GM18505 (cell line): ENCODE results near the gene LYST.
"Not testable (repeated sequence)": the region's sequence is repeated elsewhere in the genome, so short reads cannot be mapped to it uniquely, and the experiment has no call there.

Source experiments
- ATAC-seq: cut with Tn5 transposase; IDR thresholded peaks from one replicate; pipeline ENCODE4 v1.9.1; 2021; ENCODE audit not compliant: unreplicated experiment
- POLR2A ChIP-seq: IDR thresholded peaks from 4 replicates; pipeline ENCODE4 v1.6.1; 2011; ENCODE audit warnings: borderline replicate concordance; ENCODE audit not compliant: insufficient read depth, insufficient read length; ENCODE audit errors: extremely low read depth

The LYST gene

GRCh38 chr1:235648407-235648907, 218.2 kb downstream of the LYST start:
- no peak for ATAC-seq
- TF ChIP-seq POLR2A = no peak

- not testable (repeated sequence) for ATAC-seq
Measured at GRCh38 chr1:235647537-235647936, 219.2 kb downstream of the LYST start.

- TF ChIP-seq POLR2A = no peak
- no peak for ATAC-seq
Measured at GRCh38 chr1:235646463-235646862, 220.2 kb downstream of the LYST start.

- no peak for TF ChIP-seq POLR2A
- no peak for ATAC-seq
Measured at GRCh38 chr1:235644693-235645305, 221.9 kb downstream of the LYST start.

DNA sequence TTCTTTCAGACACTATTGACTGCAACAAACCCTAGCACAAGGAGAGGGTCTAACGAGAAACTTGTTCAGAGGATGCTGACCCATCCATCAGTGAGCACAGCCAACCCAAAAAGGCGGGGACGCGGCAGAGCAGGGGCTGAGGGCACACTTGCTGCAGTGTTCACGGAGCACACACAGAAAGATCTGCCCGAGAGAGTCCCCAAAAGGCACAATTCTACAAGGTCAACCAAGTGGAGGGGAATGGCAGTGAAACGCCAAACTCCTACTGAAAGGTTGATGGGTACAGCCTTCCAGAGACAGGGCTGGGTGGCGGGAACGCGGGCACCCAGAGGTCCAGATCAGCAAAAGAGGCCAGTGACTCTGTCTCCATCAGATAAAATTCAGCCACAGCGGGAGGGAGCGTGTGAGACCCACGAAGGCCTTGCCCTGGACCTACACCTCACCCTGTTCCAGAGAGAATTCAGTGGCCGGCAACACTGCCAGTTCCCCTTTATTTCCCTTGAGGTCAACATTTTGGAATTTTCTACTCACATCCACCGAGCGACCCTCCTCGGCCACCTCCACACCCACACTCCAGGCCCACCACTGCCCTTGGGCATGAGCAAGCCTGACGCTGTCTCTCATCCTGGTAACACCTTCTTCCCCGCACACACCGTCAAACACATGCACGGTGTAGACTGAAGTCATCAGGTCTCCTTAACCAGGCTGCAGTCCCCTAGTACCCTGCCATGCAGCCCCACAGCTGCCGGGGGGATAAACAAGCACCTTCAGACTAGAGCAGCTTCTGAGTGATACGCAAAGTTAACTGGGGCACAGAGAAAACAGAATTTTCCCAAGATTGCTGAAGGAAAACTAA, 222.6 kb downstream of the LYST start:
- no peak for TF ChIP-seq POLR2A
- ATAC-seq = no peak

DNA sequence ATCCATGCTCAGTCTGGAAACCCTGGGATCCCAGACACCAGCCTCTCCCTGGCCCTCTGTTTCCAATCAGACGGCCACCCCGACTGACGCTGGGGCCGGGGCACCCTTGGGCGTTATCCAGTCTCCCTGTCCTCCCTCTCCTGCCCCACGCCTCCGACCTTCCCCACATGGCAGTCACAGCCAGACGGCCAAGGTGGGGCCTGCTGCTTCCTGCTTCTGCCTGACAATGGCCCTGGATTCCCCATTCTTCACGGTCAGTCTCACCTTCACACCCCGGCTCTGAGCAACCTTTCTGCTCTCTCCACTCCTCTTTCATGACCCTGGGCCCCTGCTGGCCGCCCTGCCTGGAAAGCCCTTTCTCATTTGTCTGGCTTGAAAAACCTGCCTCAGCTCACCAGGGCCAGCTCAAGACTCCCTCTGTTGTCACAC, 223.7 kb downstream of the LYST start:
- no peak for TF ChIP-seq POLR2A
- ATAC-seq = no peak

DNA sequence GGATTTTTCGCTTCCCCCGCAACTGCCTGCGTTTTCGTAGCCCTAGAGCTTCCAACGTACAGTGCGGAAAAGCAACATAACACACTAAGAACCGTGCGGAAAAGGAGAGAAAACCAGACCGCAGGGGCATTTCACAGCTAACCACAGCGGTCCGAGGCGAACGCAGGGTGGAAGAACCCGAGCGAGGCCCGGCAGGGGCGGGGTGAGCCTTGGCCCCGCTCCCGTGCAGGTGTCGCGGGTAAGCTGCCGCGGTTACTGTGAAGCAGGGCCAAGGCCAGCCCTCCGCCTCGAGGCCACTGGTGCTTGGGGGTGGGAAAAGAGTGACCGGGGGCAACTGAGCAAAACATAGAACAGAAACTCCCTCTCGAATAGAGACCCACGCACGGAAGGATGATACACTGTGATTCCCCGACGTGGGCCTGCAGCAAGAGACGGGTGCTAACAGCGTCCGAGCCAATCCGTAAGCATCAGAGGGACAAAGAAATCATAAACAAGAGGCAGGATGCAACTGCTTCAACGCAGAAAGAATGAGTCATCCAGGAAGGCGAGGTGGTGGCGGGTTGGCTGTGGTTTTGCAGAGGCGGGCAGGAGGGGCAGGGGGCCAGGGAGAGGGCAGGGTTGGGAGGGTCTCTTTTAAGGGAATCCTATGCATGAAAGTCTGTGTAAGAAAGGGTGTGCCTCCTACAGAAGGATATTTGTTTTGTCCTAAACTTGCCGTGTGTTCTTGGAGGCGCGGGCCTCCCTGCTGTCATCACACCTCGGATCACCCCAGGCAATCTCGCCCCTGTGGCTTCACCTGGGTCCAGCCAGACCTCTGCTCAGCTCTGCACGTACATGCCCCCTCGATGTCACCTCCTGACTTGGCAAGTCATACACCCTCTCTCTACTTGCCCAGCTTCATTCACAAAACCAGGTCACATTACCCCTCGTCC, 224.4 kb downstream of the LYST start:
- no peak for TF ChIP-seq POLR2A
- ATAC-seq = no peak

DNA sequence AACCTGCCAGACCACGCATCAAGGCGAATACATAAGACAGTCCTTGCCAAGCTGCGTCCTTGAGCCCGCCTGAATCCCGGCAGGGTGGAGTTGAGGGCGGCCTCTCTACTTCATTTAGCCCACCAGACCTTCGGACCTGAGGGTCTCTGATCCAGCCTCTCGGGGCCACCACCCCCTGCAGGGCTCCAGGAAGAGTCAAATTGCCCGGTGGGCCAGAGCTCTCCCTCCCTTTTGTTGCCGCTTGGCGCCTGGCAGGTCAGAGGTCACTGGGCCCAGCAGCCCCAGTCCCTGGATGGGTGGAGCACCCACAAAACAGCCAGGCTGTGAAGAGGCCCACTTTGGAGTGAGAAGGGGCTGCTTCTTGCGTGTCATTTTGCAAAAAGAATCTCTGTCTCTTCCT, 226.1 kb downstream of the LYST start:
- no peak for ATAC-seq
- no peak for TF ChIP-seq POLR2A

DNA sequence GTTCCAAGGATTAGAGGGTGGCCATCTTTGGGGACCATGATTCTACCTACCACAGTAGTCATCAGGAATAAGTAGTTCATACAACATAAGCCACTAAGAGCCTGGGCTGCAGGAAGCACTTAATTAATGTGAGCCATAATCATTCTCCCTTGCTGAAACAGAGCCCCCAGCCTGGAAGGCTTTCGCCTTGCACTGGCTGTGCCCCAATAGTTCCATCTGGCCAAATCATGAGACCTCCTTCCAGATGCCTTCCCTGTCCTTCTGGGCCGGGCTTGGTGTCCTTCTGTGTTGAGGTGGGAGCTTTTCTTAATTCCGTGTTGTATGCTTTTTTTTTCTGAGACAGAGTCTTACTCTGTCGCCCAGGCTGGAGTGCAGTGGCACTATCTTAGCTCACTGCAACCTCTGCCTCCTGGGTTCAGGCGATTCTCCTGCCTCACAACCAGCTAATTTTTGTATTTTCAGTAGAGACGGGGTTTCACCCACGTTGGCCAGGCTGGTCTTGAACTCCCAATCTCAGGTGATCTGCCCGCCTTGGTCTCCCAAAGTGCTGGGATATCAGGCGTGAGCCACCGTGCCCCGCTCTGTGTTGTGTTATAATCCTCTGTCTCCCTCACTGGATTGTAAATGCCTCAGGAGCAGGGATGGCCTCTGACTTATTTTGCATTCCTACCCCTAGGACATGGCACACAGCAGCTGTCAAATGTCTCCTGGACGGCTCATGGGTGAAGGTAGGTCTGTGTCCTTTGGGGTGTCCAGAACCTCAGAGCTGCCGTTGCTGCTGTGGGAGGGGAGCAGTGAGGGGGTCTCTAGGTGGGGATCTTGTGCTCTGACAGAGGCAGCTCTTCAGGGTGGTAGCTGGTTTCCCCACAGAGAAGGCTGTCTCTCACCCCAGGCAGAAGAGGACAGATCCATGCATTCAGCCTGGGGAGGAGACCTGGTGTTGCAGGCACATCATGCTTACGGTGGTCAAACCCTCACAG, 227.2 kb downstream of the LYST start:
- ATAC-seq = no peak

DNA sequence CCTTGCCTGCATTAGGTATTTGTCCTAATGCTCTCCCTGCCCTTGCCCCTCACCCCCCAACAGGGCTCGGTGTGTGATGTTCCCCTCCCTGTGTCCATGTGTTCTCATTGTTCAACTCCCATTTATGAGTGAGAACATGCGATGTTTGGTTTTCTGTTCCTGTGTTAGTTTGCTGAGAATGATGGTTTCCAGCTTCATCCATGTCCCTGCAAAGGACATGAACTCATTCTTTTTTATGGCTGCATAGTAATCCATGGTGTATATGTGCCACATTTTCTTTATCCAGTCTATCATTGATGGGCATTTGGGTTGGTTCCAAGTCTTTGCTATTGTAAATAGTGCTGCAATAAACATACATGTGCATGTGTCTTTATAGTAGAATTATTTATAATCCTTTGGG, 228.1 kb downstream of the LYST start:
- ATAC-seq = not testable (repeated sequence)

More for the DNA sequence above, 227.2 kb downstream of the LYST start:
- no peak for TF ChIP-seq POLR2A

DNA sequence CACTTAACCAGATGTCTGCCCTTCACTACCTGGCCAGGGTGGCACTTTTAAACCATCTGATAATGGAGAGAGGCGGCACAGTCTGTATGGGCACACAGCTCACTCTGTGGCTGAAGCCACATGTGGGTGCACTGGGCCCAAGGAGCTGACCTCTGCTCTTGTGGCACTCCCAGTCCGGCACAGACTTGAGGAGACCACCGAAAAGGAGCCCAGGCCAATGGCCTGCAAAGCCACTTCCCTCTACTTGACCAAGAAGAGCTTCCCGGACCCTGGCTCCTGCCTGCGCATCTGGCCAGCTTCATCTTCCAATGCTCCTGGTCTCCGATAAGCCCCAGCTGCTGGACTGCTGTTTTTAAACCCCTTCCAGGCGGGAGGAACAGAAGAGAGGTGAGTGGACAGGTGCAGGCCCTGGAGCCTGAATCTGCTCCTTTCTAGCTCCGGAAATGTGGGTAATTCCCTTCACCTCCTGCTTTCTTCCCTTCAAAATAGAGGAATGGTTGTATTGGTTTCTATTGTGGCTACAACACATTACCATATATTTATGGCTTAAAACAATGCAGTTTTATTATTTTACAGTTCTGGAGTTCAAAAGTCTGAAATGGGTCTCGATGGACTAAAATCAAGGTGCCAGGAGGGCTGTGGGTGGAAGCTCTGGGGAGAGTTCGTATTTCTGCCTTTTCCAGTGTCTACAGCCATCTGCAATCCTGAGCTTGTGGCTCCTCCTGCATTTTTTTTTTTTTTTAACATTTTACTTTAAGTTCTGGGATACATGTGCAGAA, 228.8 kb downstream of the LYST start:
- no peak for ATAC-seq

More for the DNA sequence above, 228.8 kb downstream of the LYST start:
- TF ChIP-seq POLR2A = no peak
